Measurements from ENCODE around the gene ZNF526. TPM values are rescaled to one million over a fixed set of nuclear protein-coding genes. Genes with fewer than 3 reads are reported as not detected.

Gene ZNF526
- total and polyA plus RNA-seq, 2 experiments from 2014 or later = 4.9 to 8.6 TPM

DNA sequence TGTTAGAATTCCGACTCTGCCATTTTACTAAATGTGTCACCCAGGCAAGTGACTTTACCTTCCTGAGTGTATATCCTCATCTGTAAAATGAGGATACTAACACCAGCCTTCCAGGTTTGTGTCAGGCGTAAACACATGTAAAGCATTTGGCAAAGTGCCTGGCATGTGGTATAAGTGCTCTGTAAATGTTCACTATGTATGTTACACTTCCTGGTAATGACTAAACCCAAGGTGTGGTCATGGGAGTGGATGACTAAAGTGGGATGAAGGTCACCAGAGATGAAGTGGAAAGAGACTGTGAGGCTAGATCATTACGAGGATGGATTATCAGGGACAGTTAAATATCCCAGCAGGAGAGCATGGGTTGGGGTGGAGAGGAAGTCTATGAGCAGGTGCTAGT lies 28.3 kb upstream of the ZNF526 start:
- 51% methylated on average over 3 of the region's 3 CpGs for WGBS (ENCODE audit: low lambda C conversion rate, missing lambda C conversion rate)
- H3K79me2 ChIP-seq = no peaks in the 10 kb centered on the region
- peak overlapping the region; percentile 91 for H3K27ac ChIP-seq

DNA sequence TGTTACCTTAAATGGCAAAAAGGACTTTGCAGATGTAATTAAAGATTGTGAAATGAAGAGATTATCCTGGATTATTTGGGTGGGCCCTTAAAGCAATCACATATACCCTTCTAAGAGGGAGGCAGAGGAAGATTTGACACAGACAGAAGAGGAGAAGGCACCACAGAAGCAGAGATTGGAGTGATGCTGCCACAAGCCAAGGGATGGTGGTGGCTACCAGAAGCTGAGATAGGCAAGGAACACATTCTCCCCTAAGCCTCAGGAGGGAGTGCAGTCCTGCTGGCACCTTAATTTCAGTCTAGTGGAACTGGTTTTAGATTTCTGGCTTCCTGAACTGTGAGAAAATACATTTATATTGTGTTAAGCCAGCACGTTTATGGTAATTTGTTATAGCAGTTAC lies 26.8 kb upstream of the ZNF526 start:
- Histone ChIP-seq H4K20me1 (ENCODE audit: insufficient read depth, poor library complexity, severe bottlenecking) (no peaks in the 10 kb centered on the region), H3K4me1 (ENCODE audit: insufficient read depth) (no peaks in the 10 kb centered on the region), H3K9me3 (ENCODE audit: low read depth) (no peaks in the 10 kb centered on the region), H3K27ac (no peak overlapping the region), H3K27me3 (peaks cover 6% of the 10 kb centered on the region), H2AFZ (no peak overlapping the region), H3K36me3 (replicated peaks; ENCODE audit: insufficient read depth, low read depth) (no peaks in the 10 kb centered on the region), H3K9me2 (replicated peaks; ENCODE audit: insufficient read depth) (no peaks in the 10 kb centered on the region), H3K4me3 (no peak overlapping the region), H3K79me2 (no peaks in the 10 kb centered on the region), H3K4me2 (no peak overlapping the region)
- TF ChIP-seq, protein P1, sequence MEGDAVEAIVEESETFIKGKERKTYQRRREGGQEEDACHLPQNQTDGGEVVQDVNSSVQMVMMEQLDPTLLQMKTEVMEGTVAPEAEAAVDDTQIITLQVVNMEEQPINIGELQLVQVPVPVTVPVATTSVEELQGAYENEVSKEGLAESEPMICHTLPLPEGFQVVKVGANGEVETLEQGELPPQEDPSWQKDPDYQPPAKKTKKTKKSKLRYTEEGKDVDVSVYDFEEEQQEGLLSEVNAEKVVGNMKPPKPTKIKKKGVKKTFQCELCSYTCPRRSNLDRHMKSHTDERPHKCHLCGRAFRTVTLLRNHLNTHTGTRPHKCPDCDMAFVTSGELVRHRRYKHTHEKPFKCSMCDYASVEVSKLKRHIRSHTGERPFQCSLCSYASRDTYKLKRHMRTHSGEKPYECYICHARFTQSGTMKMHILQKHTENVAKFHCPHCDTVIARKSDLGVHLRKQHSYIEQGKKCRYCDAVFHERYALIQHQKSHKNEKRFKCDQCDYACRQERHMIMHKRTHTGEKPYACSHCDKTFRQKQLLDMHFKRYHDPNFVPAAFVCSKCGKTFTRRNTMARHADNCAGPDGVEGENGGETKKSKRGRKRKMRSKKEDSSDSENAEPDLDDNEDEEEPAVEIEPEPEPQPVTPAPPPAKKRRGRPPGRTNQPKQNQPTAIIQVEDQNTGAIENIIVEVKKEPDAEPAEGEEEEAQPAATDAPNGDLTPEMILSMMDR (IDR thresholded peaks at IDR 0.05; ENCODE audit: poor library complexity) = no peak
- TF ChIP-seq EZH2phosphoT487 (IDR thresholded peaks at IDR 0.05; ENCODE audit: low read depth, severe bottlenecking, unreplicated experiment) = no peak
- no peak for TF ChIP-seq EZH2 (IDR thresholded peaks at IDR 0.05; ENCODE audit: borderline replicate concordance)
- no peak for DNase-seq (ENCODE audit: low spot score)
- 95% methylated on average over 1 of the region's 1 CpG for WGBS (ENCODE audit: low lambda C conversion rate, missing lambda C conversion rate)

More for the DNA sequence above, 28.3 kb upstream of the ZNF526 start:
- Histone ChIP-seq H3K9me3 (ENCODE audit: low read depth) (no peaks in the 10 kb centered on the region), H2AFZ (no peak overlapping the region), H4K20me1 (ENCODE audit: insufficient read depth, poor library complexity, severe bottlenecking) (no peaks in the 10 kb centered on the region), H3K4me1 (ENCODE audit: insufficient read depth) (no peaks in the 10 kb centered on the region), H3K4me3 (no peak overlapping the region), H3K9me2 (replicated peaks; ENCODE audit: insufficient read depth) (no peaks in the 10 kb centered on the region), H3K4me2 (no peak overlapping the region), H3K27me3 (peaks cover 6% of the 10 kb centered on the region), H3K36me3 (replicated peaks; ENCODE audit: insufficient read depth, low read depth) (no peaks in the 10 kb centered on the region)
- TF ChIP-seq EZH2phosphoT487 (IDR thresholded peaks at IDR 0.05; ENCODE audit: low read depth, severe bottlenecking, unreplicated experiment) (no peak), EZH2 (IDR thresholded peaks at IDR 0.05; ENCODE audit: borderline replicate concordance) (no peak)
- TF ChIP-seq, protein P1 (IDR thresholded peaks at IDR 0.05; ENCODE audit: poor library complexity) = no peak
- peak; percentile 85 for DNase-seq (ENCODE audit: low spot score)

DNA sequence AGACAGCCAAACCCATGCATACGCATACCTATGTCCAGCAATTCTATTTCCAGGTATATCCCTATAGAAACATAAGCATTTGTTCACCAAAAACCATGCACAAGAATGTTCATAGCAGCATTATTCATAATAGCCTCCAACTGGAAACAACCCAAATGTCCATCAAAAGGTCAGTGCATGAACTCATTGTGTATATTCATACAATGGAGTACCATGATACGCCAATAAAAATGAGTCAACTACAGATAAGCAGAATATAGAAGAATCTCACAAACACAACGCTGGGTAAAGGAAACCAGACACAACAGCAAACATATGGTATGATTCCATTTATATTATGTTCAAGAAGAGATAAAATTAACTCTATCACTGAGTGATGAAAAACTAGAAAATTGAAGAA lies 26.4 kb upstream of the ZNF526 start:
- Histone ChIP-seq H3K4me1 (ENCODE audit: insufficient read depth) (no peaks in the 10 kb centered on the region), H3K36me3 (replicated peaks; ENCODE audit: insufficient read depth, low read depth) (no peaks in the 10 kb centered on the region), H3K79me2 (no peaks in the 10 kb centered on the region), H2AFZ (no peak overlapping the region), H4K20me1 (ENCODE audit: insufficient read depth, poor library complexity, severe bottlenecking) (no peaks in the 10 kb centered on the region), H3K9me3 (ENCODE audit: low read depth) (no peaks in the 10 kb centered on the region), H3K27ac (no peak overlapping the region), H3K4me2 (no peak overlapping the region), H3K9me2 (replicated peaks; ENCODE audit: insufficient read depth) (no peaks in the 10 kb centered on the region), H3K4me3 (no peak overlapping the region), H3K27me3 (peaks cover 6% of the 10 kb centered on the region)
- DNase-seq (ENCODE audit: low spot score) = no peak
- no peak for TF ChIP-seq EZH2 (IDR thresholded peaks at IDR 0.05; ENCODE audit: borderline replicate concordance)
- TF ChIP-seq, protein P1 (IDR thresholded peaks at IDR 0.05; ENCODE audit: poor library complexity) = no peak
- no peak for TF ChIP-seq EZH2phosphoT487 (IDR thresholded peaks at IDR 0.05; ENCODE audit: low read depth, severe bottlenecking, unreplicated experiment)
- 86% methylated on average over 3 of the region's 3 CpGs for WGBS (ENCODE audit: low lambda C conversion rate, missing lambda C conversion rate)

Measured in hepatocyte (in vitro differentiated cells).